GM23338 (cell line): ENCODE measurements around the gene PHF24. TPM values are rescaled to one million over a fixed set of nuclear protein-coding genes. Genes with fewer than 3 reads are reported as not detected.

Experiments
- ATAC-seq: fragments of 200-7000 bp; cut with Tn5 transposase; 3 replicates; pipeline ENCODE4 v1.9.1; 2020
- DNase-seq: peaks from one replicate; pipeline ENCODE4 v3.0.0-alpha.2; 2015; ENCODE audit warnings: low spot score
- H2AFZ ChIP-seq: fragments of 200-600 bp; sonication (generic); 2 replicates; pipeline ENCODE4 v1.8.0; 2016; ENCODE audit warnings: antibody characterized with exemption, mild to moderate bottlenecking, moderate library complexity
- H3F3A ChIP-seq: fragments of 200-600 bp; sonication (generic); replicated peaks from 2 replicates; pipeline ENCODE4 v1.8.0; 2017; ENCODE audit warnings: antibody characterized with exemption, mixed run types, low read depth
- H3K27ac ChIP-seq: fragments of 200-600 bp; sonication (generic); 2 replicates; pipeline ENCODE4 v1.6.1; 2016; ENCODE audit warnings: low read depth
- H3K27me3 ChIP-seq: fragments of 200-600 bp; sonication (generic); 2 replicates; pipeline ENCODE4 v1.8.0; 2016; ENCODE audit warnings: mild to moderate bottlenecking, mixed run types, moderate library complexity; ENCODE audit not compliant: insufficient read depth
- H3K36me3 ChIP-seq: fragments of 200-600 bp; sonication (generic); 2 replicates; pipeline ENCODE4 v1.8.0; 2016; ENCODE audit warnings: mild to moderate bottlenecking; ENCODE audit not compliant: insufficient read depth
- H3K4me1 ChIP-seq: fragments of 200-600 bp; sonication (generic); 2 replicates; pipeline ENCODE4 v1.8.0; 2016; ENCODE audit warnings: mild to moderate bottlenecking, moderate library complexity; ENCODE audit not compliant: insufficient read depth
- H3K4me2 ChIP-seq: fragments of 200-600 bp; sonication (generic); 2 replicates; pipeline ENCODE4 v1.7.1; 2017; ENCODE audit warnings: mixed run types
- H3K4me3 ChIP-seq: fragments of 200-600 bp; sonication (generic); 2 replicates; pipeline ENCODE4 v1.6.1; 2016; ENCODE audit warnings: mixed run types
- H3K79me2 ChIP-seq: fragments of 200-600 bp; sonication (generic); replicated peaks from 2 replicates; pipeline ENCODE4 v1.8.0; 2017; ENCODE audit warnings: mild to moderate bottlenecking; ENCODE audit not compliant: insufficient read depth
- H3K9me2 ChIP-seq: fragments of 200-600 bp; sonication (generic); 2 replicates; pipeline ENCODE4 v1.8.0; 2017; ENCODE audit not compliant: insufficient read depth
- H4K20me1 ChIP-seq: fragments of 200-600 bp; sonication (generic); replicated peaks from 2 replicates; pipeline ENCODE4 v1.8.0; 2017; ENCODE audit warnings: mild to moderate bottlenecking; ENCODE audit not compliant: insufficient read depth
- H3K27ac Mint-ChIP-seq: 2 replicates; pipeline ENCODE4 v1.8.0; 2020; ENCODE audit warnings: inconsistent platforms, mild to moderate bottlenecking, moderate library complexity, mixed read lengths
- H3K27me3 Mint-ChIP-seq: 3 replicates; pipeline ENCODE4 v1.8.0; 2022; ENCODE audit warnings: low read depth, mild to moderate bottlenecking, moderate library complexity, mixed read lengths, inconsistent platforms; ENCODE audit not compliant: insufficient read depth, poor library complexity
- H3K36me3 Mint-ChIP-seq: 3 replicates; pipeline ENCODE4 v1.8.0; 2021; ENCODE audit warnings: low read depth, mild to moderate bottlenecking, inconsistent platforms, moderate library complexity, mixed read lengths
- H3K4me1 Mint-ChIP-seq: 3 replicates; pipeline ENCODE4 v1.8.0; 2020; ENCODE audit warnings: mild to moderate bottlenecking, inconsistent platforms, mixed read lengths
- H3K4me3 Mint-ChIP-seq: 3 replicates; pipeline ENCODE4 v1.8.0; 2021; ENCODE audit warnings: moderate library complexity, mild to moderate bottlenecking, inconsistent platforms, mixed read lengths
- H3K9me3 Mint-ChIP-seq: 3 replicates; pipeline ENCODE4 v1.8.0; 2020; ENCODE audit warnings: moderate library complexity, mild to moderate bottlenecking, inconsistent platforms, mixed read lengths
- CREB1 ChIP-seq: fragments of 250-450 bp; sonication (Bioruptor Pico); IDR thresholded peaks from 2 replicates; pipeline ENCODE4 v1.5.0; 2020; ENCODE audit warnings: low read depth, mild to moderate bottlenecking, moderate library complexity
- EZH2 ChIP-seq: fragments of 200-600 bp; sonication (generic); IDR thresholded peaks from one replicate; pipeline ENCODE4 v1.8.0; 2017; ENCODE audit warnings: antibody characterized with exemption, mild to moderate bottlenecking, low read depth; ENCODE audit not compliant: unreplicated experiment
- JUNB ChIP-seq: IDR thresholded peaks from one replicate; pipeline ENCODE4 v1.6.1; 2016; ENCODE audit warnings: antibody characterized with exemption; ENCODE audit not compliant: unreplicated experiment
- POLR2AphosphoS5 ChIP-seq: IDR thresholded peaks from 2 replicates; pipeline ENCODE4 v1.6.1; 2016; ENCODE audit warnings: antibody characterized with exemption, low read depth
- STAT1 ChIP-seq: IDR thresholded peaks from one replicate; pipeline ENCODE4 v1.6.1; 2016; ENCODE audit warnings: antibody characterized with exemption; ENCODE audit not compliant: unreplicated experiment
- ZNF114 ChIP-seq: fragments of 250-450 bp; sonication (Bioruptor Pico); IDR thresholded peaks from 2 replicates; pipeline ENCODE4 v1.5.0; 2020; ENCODE audit warnings: mild to moderate bottlenecking, moderate library complexity
- polyA plus RNA-seq: library from polyadenylated mRNA; unstranded; fragments of >200 nt; fragmentation: Nextera tagmentation; extraction: Ambion mirVana; gene quantifications from 2 replicates; pipeline ENCODE4 v1.2.1, GENCODE V29; 2016
- total RNA-seq: library from RNA; depleted of rRNA; stranded (reverse); fragments of >200 nt; shearing (Covaris generic); gene quantifications from 2 replicates; pipeline ENCODE4 v1.2.3, GENCODE V29; 2014
- TF ChIP-seq, protein P1 (sequence below): fragments of 250-450 bp; sonication (Bioruptor Pico); IDR thresholded peaks from 2 replicates; pipeline ENCODE4 v1.5.0; 2020; ENCODE audit warnings: mild to moderate bottlenecking, moderate library complexity
- TF ChIP-seq, protein P2 (sequence below): IDR thresholded peaks from 2 replicates; pipeline ENCODE4 v1.6.1; 2016; ENCODE audit warnings: antibody characterized with exemption

The PHF24 gene
- total and polyA plus RNA-seq, 2 experiments from 2014 or later = 0.05 to 0.14 TPM

DNA sequence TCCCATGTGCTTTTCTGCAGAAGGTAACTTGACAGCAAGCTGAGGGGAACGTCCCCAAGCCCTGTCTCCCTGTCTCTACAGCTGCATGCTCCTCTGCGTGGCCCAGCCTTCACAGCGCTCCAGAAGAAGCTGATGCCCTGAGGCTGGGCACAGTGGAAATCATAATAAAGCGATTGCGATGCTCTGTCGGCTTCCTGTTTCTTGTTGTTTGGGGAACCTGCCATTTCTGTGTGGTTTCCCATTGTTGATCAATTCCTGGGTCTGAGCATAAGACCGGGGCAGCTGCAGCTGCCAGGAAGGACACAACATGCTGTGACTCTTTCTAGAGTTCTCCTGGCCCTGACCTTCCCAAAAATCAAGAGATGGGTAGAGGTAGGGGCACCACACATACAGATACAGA, 24.3 kb downstream of the PHF24 start (continued):
- TF ChIP-seq, protein P1, sequence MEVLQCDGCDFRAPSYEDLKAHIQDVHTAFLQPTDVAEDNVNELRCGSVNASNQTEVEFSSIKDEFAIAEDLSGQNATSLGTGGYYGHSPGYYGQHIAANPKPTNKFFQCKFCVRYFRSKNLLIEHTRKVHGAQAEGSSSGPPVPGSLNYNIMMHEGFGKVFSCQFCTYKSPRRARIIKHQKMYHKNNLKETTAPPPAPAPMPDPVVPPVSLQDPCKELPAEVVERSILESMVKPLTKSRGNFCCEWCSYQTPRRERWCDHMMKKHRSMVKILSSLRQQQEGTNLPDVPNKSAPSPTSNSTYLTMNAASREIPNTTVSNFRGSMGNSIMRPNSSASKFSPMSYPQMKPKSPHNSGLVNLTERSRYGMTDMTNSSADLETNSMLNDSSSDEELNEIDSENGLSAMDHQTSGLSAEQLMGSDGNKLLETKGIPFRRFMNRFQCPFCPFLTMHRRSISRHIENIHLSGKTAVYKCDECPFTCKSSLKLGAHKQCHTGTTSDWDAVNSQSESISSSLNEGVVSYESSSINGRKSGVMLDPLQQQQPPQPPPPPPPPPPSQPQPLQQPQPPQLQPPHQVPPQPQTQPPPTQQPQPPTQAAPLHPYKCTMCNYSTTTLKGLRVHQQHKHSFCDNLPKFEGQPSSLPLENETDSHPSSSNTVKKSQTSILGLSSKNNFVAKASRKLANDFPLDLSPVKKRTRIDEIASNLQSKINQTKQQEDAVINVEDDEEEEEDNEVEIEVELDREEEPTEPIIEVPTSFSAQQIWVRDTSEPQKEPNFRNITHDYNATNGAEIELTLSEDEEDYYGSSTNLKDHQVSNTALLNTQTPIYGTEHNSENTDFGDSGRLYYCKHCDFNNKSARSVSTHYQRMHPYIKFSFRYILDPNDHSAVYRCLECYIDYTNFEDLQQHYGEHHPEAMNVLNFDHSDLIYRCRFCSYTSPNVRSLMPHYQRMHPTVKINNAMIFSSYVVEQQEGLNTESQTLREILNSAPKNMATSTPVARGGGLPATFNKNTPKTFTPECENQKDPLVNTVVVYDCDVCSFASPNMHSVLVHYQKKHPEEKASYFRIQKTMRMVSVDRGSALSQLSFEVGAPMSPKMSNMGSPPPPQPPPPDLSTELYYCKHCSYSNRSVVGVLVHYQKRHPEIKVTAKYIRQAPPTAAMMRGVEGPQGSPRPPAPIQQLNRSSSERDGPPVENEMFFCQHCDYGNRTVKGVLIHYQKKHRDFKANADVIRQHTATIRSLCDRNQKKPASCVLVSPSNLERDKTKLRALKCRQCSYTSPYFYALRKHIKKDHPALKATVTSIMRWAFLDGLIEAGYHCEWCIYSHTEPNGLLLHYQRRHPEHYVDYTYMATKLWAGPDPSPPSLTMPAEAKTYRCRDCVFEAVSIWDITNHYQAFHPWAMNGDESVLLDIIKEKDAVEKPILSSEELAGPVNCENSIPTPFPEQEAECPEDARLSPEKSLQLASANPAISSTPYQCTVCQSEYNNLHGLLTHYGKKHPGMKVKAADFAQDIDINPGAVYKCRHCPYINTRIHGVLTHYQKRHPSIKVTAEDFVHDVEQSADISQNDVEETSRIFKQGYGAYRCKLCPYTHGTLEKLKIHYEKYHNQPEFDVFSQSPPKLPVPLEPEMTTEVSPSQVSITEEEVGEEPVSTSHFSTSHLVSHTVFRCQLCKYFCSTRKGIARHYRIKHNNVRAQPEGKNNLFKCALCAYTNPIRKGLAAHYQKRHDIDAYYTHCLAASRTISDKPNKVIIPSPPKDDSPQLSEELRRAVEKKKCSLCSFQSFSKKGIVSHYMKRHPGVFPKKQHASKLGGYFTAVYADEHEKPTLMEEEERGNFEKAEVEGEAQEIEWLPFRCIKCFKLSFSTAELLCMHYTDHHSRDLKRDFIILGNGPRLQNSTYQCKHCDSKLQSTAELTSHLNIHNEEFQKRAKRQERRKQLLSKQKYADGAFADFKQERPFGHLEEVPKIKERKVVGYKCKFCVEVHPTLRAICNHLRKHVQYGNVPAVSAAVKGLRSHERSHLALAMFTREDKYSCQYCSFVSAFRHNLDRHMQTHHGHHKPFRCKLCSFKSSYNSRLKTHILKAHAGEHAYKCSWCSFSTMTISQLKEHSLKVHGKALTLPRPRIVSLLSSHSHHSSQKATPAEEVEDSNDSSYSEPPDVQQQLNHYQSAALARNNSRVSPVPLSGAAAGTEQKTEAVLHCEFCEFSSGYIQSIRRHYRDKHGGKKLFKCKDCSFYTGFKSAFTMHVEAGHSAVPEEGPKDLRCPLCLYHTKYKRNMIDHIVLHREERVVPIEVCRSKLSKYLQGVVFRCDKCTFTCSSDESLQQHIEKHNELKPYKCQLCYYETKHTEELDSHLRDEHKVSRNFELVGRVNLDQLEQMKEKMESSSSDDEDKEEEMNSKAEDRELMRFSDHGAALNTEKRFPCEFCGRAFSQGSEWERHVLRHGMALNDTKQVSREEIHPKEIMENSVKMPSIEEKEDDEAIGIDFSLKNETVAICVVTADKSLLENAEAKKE (CRISPR knock-in tag) = no peak
- no peak for TF ChIP-seq STAT1
- no peak for TF ChIP-seq CREB1

DNA sequence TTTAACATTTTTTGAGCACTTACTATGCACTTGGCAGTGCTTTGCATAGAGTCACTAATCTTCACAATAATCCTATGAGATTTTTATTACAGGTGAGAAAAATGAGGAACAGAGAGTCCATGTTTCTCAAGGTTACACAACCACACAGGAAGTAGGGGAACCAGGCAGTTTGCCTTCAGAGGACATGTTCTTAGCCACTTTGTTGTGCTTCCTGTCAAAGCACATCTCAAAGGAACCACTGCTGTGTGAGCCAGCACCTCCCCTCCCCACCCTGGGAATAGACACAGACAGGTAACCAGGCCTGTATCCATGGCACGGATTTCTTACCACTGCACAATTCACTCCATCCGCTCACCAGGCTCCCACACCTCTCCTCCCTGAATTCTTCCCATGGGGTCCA, 25.1 kb downstream of the PHF24 start:
- no peaks in the 10 kb centered on the region for H4K20me1 ChIP-seq
- H3K4me3 Mint-ChIP-seq = no peak overlapping the region
- no peak for ATAC-seq
- no peak overlapping the region for H2AFZ ChIP-seq
- peaks cover 13% of the 10 kb centered on the region for H3K4me1 ChIP-seq
- no peak overlapping the region for H3K4me2 ChIP-seq
- H3K4me1 Mint-ChIP-seq = peaks cover 25% of the 10 kb centered on the region
- H3K9me3 Mint-ChIP-seq = no peaks in the 10 kb centered on the region; the same call in 2 of the 3 replicates
- no peak for DNase-seq
- no peaks in the 10 kb centered on the region for H3K36me3 Mint-ChIP-seq
- H3K27ac ChIP-seq = no peak overlapping the region
- no peaks in the 10 kb centered on the region for H3K36me3 ChIP-seq
- H3K9me2 ChIP-seq = 0 out of 2 replicates have a peak, but pooled peaks cover 3% of the 10 kb centered on the region
- no peaks in the 10 kb centered on the region for H3K27me3 ChIP-seq
- no peaks in the 10 kb centered on the region for H3F3A ChIP-seq
- no peak overlapping the region for H3K4me3 ChIP-seq
- no peaks in the 10 kb centered on the region for H3K79me2 ChIP-seq
- peaks cover 10% of the 10 kb centered on the region for H3K27me3 Mint-ChIP-seq
- no peak overlapping the region for H3K27ac Mint-ChIP-seq
- TF ChIP-seq EZH2 = no peak
- TF ChIP-seq, protein P2, sequence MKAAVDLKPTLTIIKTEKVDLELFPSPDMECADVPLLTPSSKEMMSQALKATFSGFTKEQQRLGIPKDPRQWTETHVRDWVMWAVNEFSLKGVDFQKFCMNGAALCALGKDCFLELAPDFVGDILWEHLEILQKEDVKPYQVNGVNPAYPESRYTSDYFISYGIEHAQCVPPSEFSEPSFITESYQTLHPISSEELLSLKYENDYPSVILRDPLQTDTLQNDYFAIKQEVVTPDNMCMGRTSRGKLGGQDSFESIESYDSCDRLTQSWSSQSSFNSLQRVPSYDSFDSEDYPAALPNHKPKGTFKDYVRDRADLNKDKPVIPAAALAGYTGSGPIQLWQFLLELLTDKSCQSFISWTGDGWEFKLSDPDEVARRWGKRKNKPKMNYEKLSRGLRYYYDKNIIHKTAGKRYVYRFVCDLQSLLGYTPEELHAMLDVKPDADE = no peak
- no peak for TF ChIP-seq ZNF114 (CRISPR knock-in tag)
- TF ChIP-seq, protein P1 (CRISPR knock-in tag) = no peak
- no peak for TF ChIP-seq POLR2AphosphoS5
- TF ChIP-seq CREB1 = no peak
- TF ChIP-seq JUNB = no peak
- no peak for TF ChIP-seq STAT1
